ENCODE data around the gene HMCN2.

GRCh38 chr9:130382096-130382495 lies 116.5 kb downstream of the HMCN2 start:
- TF ChIP-seq NFIC (IDR thresholded peaks at IDR 0.05) (no peak), MAX (IDR thresholded peaks at IDR 0.05) (no peak), EP300 (IDR thresholded peaks at IDR 0.05; ENCODE audit: borderline replicate concordance) (no peak), TCF12 (IDR thresholded peaks at IDR 0.05; ENCODE audit: low read depth) (no peak), TEAD4 (IDR thresholded peaks at IDR 0.05) (no peak), RAD21 (IDR thresholded peaks at IDR 0.05; ENCODE audit: low read depth) (no peak)
- TF ChIP-seq, protein P1, sequence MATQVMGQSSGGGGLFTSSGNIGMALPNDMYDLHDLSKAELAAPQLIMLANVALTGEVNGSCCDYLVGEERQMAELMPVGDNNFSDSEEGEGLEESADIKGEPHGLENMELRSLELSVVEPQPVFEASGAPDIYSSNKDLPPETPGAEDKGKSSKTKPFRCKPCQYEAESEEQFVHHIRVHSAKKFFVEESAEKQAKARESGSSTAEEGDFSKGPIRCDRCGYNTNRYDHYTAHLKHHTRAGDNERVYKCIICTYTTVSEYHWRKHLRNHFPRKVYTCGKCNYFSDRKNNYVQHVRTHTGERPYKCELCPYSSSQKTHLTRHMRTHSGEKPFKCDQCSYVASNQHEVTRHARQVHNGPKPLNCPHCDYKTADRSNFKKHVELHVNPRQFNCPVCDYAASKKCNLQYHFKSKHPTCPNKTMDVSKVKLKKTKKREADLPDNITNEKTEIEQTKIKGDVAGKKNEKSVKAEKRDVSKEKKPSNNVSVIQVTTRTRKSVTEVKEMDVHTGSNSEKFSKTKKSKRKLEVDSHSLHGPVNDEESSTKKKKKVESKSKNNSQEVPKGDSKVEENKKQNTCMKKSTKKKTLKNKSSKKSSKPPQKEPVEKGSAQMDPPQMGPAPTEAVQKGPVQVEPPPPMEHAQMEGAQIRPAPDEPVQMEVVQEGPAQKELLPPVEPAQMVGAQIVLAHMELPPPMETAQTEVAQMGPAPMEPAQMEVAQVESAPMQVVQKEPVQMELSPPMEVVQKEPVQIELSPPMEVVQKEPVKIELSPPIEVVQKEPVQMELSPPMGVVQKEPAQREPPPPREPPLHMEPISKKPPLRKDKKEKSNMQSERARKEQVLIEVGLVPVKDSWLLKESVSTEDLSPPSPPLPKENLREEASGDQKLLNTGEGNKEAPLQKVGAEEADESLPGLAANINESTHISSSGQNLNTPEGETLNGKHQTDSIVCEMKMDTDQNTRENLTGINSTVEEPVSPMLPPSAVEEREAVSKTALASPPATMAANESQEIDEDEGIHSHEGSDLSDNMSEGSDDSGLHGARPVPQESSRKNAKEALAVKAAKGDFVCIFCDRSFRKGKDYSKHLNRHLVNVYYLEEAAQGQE (IDR thresholded peaks at IDR 0.05; ENCODE audit: low read depth): no peak
